AG10803 (cell line): Measurements from ENCODE around the gene TADA2A.

Experiments used
- DNase-seq: peaks from one replicate; pipeline ENCODE4 v3.0.0; 2010; ENCODE audit warnings: low read depth
- H3K4me3 ChIP-seq: 2 replicates; pipeline ENCODE4 v1.5.1; 2011; ENCODE audit warnings: mild to moderate bottlenecking, low read length, control low read depth
- TF ChIP-seq, protein P1 (sequence below): conservative IDR thresholded peaks from 2 replicates; pipeline ENCODE4 v1.5.1; 2011; ENCODE audit warnings: mild to moderate bottlenecking, low read length, control low read depth, inconsistent platforms

Gene TADA2A

DNA sequence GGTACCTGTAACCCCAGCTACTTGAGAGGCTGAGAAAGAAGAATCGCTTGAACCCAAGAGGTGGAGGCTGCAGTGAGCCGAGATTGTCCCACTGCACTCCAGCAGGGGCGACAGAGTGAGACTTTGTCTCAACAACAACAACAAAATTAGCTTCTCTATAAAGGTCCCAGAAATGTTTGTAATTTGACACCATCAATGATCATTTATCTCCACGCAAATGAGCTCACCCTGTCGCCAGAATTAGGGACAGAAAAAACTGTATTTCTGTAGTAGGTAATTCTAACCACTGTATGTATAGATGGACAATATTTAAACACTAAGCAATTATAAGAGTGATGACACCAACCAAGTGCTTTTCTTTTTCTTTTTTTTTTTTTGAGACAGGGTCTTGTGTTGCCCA is 20.2 kb upstream of the TADA2A start:
- no peak overlapping the region for H3K4me3 ChIP-seq
- TF ChIP-seq, protein P1, sequence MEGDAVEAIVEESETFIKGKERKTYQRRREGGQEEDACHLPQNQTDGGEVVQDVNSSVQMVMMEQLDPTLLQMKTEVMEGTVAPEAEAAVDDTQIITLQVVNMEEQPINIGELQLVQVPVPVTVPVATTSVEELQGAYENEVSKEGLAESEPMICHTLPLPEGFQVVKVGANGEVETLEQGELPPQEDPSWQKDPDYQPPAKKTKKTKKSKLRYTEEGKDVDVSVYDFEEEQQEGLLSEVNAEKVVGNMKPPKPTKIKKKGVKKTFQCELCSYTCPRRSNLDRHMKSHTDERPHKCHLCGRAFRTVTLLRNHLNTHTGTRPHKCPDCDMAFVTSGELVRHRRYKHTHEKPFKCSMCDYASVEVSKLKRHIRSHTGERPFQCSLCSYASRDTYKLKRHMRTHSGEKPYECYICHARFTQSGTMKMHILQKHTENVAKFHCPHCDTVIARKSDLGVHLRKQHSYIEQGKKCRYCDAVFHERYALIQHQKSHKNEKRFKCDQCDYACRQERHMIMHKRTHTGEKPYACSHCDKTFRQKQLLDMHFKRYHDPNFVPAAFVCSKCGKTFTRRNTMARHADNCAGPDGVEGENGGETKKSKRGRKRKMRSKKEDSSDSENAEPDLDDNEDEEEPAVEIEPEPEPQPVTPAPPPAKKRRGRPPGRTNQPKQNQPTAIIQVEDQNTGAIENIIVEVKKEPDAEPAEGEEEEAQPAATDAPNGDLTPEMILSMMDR, result no peak
- no peak for DNase-seq

DNA sequence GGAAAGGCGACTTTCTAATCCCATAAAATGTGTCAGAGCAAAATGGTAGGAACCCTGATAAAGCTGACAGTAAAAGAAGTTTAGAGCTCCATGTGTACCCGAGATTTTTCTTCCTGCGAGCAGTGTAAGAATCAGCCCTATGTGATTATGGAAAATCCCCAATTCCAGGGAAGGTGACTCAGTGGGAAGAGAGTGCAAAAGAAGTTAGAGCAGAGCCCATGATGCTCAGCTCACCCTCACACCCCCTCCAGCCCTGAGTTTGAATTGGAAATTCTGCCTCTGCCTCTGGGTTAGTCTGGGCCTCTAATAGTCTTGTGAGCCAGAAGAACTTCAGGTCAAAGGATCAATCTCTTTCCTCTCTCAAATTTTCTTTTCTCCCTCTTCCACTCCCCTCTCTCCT is 18.4 kb upstream of the TADA2A start:
- peak; percentile 29 for DNase-seq
- TF ChIP-seq, protein P1, result no peak
- H3K4me3 ChIP-seq, result no peak overlapping the region

DNA sequence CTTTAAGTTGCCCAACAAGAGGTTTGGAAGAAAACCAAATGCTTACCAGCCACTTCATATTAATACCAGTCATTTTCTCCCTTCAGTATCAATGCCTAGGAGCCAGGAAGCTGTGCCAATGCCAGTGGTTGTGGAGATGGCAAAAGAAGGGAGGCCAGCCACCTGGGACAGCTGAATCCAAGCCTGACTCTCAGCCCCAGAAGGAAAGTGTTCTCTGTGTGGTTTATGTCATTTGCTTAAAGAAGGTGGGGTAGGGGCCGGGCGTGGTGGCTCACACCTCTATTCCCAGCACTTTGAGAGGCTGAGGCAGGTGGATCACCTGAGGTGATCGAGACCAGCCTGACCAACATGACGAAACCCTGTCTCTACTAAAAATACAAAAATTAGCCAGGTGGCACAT is 17.5 kb upstream of the TADA2A start:
- no peak overlapping the region for H3K4me3 ChIP-seq
- DNase-seq, result no peak
- TF ChIP-seq, protein P1, result no peak

DNA sequence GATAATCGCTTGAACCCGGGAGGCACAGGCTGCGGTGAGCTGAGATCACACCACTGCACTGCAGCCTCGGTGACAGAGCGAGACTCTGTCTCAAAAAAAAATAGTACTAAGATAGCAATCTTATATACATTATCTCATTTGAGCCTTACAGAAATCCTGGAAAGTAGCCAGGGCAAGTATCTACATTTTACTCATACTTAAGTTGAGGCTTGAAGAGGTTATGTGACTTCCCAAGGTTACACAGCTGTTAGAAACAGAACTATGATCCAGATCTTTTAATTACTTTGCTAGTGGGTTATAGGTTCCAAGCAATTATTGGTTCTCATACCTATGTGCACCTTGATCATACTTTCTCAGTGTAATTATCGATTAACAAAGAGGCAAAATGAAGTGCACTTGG is 15.5 kb upstream of the TADA2A start:
- TF ChIP-seq, protein P1, result no peak
- no peak for DNase-seq
- no peak overlapping the region for H3K4me3 ChIP-seq

DNA sequence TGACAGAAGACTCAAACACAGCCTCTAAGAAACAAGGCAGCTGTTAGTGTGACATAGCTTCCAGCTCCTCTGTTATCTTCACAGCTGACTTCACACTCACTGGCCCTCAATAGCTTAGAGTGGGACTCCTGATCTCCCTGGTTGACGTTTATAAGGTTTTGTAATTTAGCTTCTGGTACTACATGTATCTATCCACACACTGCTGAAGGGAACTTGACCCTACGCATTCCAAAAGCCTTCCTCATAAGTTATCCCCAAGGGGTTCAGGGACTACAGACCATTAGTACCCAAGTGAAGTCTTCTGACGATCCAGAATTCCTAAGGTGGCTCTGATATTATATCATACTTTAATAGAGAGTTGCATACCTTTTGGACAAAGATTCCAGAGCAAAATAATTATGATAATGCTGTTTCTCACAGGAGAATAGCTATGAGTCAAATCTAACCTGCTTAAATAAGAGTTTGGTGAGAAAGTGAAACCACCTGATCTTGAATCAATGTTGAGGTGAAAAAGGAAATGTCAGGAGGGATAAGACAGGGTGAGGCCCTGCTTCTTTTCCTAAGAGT is 14.6 kb upstream of the TADA2A start:
- no peak overlapping the region for H3K4me3 ChIP-seq
- TF ChIP-seq, protein P1, result no peak
- peak; percentile 71 for DNase-seq

DNA sequence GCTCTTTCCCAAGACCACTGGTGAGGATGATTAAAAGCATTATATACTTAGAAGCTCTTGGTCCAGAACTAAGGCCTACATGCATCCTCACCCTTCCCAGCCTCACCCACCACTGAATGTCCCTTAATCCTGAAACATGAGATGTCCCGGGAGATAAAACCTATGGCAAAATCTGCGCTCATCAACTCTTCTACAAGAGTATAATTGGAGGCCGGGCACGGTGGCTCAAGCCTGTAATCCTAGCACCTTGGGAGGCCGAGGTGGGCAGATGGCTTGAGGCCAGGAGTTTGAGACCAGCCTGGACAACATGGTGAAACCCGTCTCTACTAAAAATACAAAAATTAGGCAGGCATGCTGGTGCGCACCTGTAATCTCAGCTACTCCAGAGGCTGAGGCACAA is 13.3 kb upstream of the TADA2A start:
- TF ChIP-seq, protein P1, result no peak

DNA sequence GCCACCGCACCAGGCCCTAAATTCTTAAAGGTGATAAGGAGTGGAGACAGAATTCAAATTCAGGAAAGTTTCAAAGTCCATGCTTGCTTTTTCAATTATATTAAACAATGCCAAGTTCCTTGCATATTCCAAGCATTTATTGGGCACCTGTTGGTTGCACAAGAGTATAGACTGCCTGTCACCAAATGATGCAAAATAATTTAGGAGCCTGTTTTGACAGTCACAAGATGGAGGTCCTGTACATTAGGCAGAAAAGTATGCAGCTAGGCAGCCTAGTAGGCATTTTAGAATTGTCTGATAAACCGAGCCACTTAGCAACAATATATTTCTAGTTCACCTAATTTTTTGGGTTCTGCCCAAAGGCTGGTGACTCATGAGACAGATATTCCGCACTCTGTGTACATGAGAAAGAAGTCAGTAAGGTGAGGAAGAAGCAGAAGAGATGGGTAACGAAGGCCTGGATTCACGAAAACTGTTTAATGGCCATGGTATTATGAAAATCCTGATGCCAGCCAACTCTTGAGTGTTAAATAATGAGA is 7.4 kb upstream of the TADA2A start:
- no peak overlapping the region for H3K4me3 ChIP-seq
- TF ChIP-seq, protein P1, result no peak
- DNase-seq, result no peak

More for the DNA sequence above, 13.3 kb upstream of the TADA2A start:
- DNase-seq, result no peak
- no peak overlapping the region for H3K4me3 ChIP-seq
